H9 (cell line): ENCODE results near the gene TSPEAR. TPM values are rescaled to one million over a fixed set of nuclear protein-coding genes. Genes with fewer than 3 reads are reported as not detected.

Source experiments
- DNase-seq: peaks from one replicate; pipeline ENCODE4 v3.0.0-alpha.2; 2017
- H2AFZ ChIP-seq: one replicate; pipeline ENCODE4 v1.6.1; 2013; ENCODE audit warnings: mild to moderate bottlenecking, low read length, control low read depth, moderate library complexity
- H2AK5ac ChIP-seq: 2 replicates; pipeline ENCODE4 v1.6.1; 2013; ENCODE audit warnings: low read length, control low read depth, mixed read lengths; ENCODE audit not compliant: insufficient read length
- H2BK120ac ChIP-seq: one replicate; pipeline ENCODE4 v1.6.1; 2013; ENCODE audit warnings: low read depth, mild to moderate bottlenecking, low read length, control low read depth, inconsistent platforms; ENCODE audit not compliant: poor library complexity, severe bottlenecking
- H2BK12ac ChIP-seq: 2 replicates; pipeline ENCODE4 v1.6.1; 2013; ENCODE audit warnings: low read length, control low read depth, mixed read lengths, low read depth; ENCODE audit not compliant: insufficient read length
- H2BK15ac ChIP-seq: 2 replicates; pipeline ENCODE4 v1.6.1; 2013; ENCODE audit warnings: low read depth, low read length, control low read depth
- H2BK20ac ChIP-seq: one replicate; pipeline ENCODE4 v1.6.1; 2013; ENCODE audit warnings: low read depth, mild to moderate bottlenecking, low read length, control low read depth, inconsistent platforms; ENCODE audit not compliant: poor library complexity, severe bottlenecking
- H2BK5ac ChIP-seq: 2 replicates; pipeline ENCODE4 v1.6.1; 2013; ENCODE audit warnings: low read length, control low read depth, mixed read lengths; ENCODE audit not compliant: insufficient read length
- H3K14ac ChIP-seq: 2 replicates; pipeline ENCODE4 v1.6.1; 2013; ENCODE audit warnings: low read length, control low read depth; ENCODE audit not compliant: insufficient read depth
- H3K18ac ChIP-seq: 2 replicates; pipeline ENCODE4 v1.6.1; 2013; ENCODE audit warnings: low read depth, mild to moderate bottlenecking, mixed read lengths, low read length, control low read depth; ENCODE audit not compliant: insufficient read length
- H3K23ac ChIP-seq: 2 replicates; pipeline ENCODE4 v1.6.1; 2013; ENCODE audit warnings: low read length, control low read depth, mixed read lengths, low read depth; ENCODE audit not compliant: insufficient read length
- H3K23me2 ChIP-seq: 2 replicates; pipeline ENCODE4 v1.6.1; 2013; ENCODE audit warnings: low read depth, mild to moderate bottlenecking, mixed read lengths, low read length, control low read depth; ENCODE audit not compliant: insufficient read length, poor library complexity, severe bottlenecking
- H3K27ac ChIP-seq: 2 replicates; pipeline ENCODE4 v1.5.1; 2013; ENCODE audit warnings: low read length, control low read depth, mixed read lengths, low read depth; ENCODE audit not compliant: insufficient read length
- H3K27me3 ChIP-seq: 2 replicates; pipeline ENCODE4 v1.6.1; 2013; ENCODE audit warnings: low read length, control low read depth, inconsistent platforms; ENCODE audit not compliant: insufficient read depth
- H3K4ac ChIP-seq: 2 replicates; pipeline ENCODE4 v1.6.1; 2013; ENCODE audit warnings: low read depth, mild to moderate bottlenecking, control low read depth, inconsistent platforms, low read length, moderate library complexity
- H3K4me1 ChIP-seq: 2 replicates; pipeline ENCODE4 v1.6.1; 2013; ENCODE audit warnings: low read length, control low read depth, inconsistent platforms; ENCODE audit not compliant: insufficient read depth
- H3K4me2 ChIP-seq: 2 replicates; pipeline ENCODE4 v1.6.1; 2013; ENCODE audit warnings: low read length, control low read depth, mixed read lengths; ENCODE audit not compliant: insufficient read length, insufficient read depth
- H3K56ac ChIP-seq: 2 replicates; pipeline ENCODE4 v1.6.1; 2013; ENCODE audit warnings: low read depth, mild to moderate bottlenecking, mixed read lengths, low read length, control low read depth; ENCODE audit not compliant: insufficient read length
- H3K79me1 ChIP-seq: 2 replicates; pipeline ENCODE4 v1.6.1; 2013; ENCODE audit warnings: low read depth, mild to moderate bottlenecking, moderate library complexity, low read length, control low read depth, inconsistent platforms; ENCODE audit not compliant: insufficient read depth, poor library complexity, severe bottlenecking
- H3K79me2 ChIP-seq: 2 replicates; pipeline ENCODE4 v1.6.1; 2013; ENCODE audit warnings: low read length, control low read depth, inconsistent platforms; ENCODE audit not compliant: insufficient read depth
- H3K9ac ChIP-seq: 2 replicates; pipeline ENCODE4 v1.6.1; 2013; ENCODE audit warnings: low read length, control low read depth, mixed read lengths; ENCODE audit not compliant: insufficient read length; ENCODE audit errors: extremely low read depth
- H3K9me3 ChIP-seq: one replicate; pipeline ENCODE4 v1.6.1; 2013; ENCODE audit warnings: low read depth, low read length, inconsistent platforms; ENCODE audit not compliant: control insufficient read depth
- H3T11ph ChIP-seq: one replicate; pipeline ENCODE4 v1.6.1; 2013; ENCODE audit warnings: mild to moderate bottlenecking, low read length, control low read depth, inconsistent platforms
- H4K20me1 ChIP-seq: one replicate; pipeline ENCODE4 v1.6.1; 2013; ENCODE audit not compliant: control insufficient read depth, insufficient read length, insufficient read depth
- H4K5ac ChIP-seq: 2 replicates; pipeline ENCODE4 v1.6.1; 2013; ENCODE audit warnings: low read depth, mild to moderate bottlenecking, mixed read lengths, low read length, control low read depth; ENCODE audit not compliant: insufficient read length
- H4K8ac ChIP-seq: replicated peaks from 2 replicates; pipeline ENCODE4 v1.6.1; 2013; ENCODE audit warnings: low read length, control low read depth, mixed read lengths, low read depth; ENCODE audit not compliant: insufficient read length
- H4K91ac ChIP-seq: 2 replicates; pipeline ENCODE4 v1.6.1; 2013; ENCODE audit warnings: low read depth, mild to moderate bottlenecking, moderate library complexity, mixed read lengths, low read length, control low read depth; ENCODE audit not compliant: insufficient read length
- H3K27ac Mint-ChIP-seq, 3 experiments: 2 replicates in 2 of 3; 3 replicates in 1 of 3; pipeline ENCODE4 v1.8.0; 2020 to 2021; ENCODE audit warnings: mixed read lengths in 3 of 3, mild to moderate bottlenecking in 1 of 3, moderate library complexity in 1 of 3
- H3K27me3 Mint-ChIP-seq: 2 replicates; pipeline ENCODE4 v1.8.0; 2021; ENCODE audit warnings: low read depth, mild to moderate bottlenecking, moderate library complexity, mixed read lengths
- H3K36me3 Mint-ChIP-seq, 3 experiments: 2 replicates in 2 of 3; 3 replicates in 1 of 3; pipeline ENCODE4 v1.8.0; 2020 to 2021; ENCODE audit warnings: low read depth in 3 of 3, mixed read lengths in 3 of 3; ENCODE audit not compliant: insufficient read depth in 1 of 3
- H3K4me1 Mint-ChIP-seq, 2 experiments: 2 replicates each; pipeline ENCODE4 v1.8.0; 2020; ENCODE audit warnings: mixed read lengths in 2 of 2
- H3K4me3 Mint-ChIP-seq, 2 experiments: 2 replicates in 1 of 2; 3 replicates in 1 of 2; pipeline ENCODE4 v1.8.0; 2020 to 2021; ENCODE audit warnings: mild to moderate bottlenecking in 2 of 2, mixed read lengths in 2 of 2, moderate library complexity in 1 of 2
- H3K9me3 Mint-ChIP-seq, 2 experiments: 2 replicates in 1 of 2; 3 replicates in 1 of 2; pipeline ENCODE4 v1.8.0; 2020; ENCODE audit warnings: mild to moderate bottlenecking in 2 of 2, mixed read lengths in 2 of 2, moderate library complexity in 1 of 2
- CTCF ChIP-seq: fragments of 200-600 bp; sonication (generic); conservative IDR thresholded peaks from 3 replicates; pipeline ENCODE4 v1.8.0; 2021; ENCODE audit warnings: antibody characterized with exemption, mild to moderate bottlenecking
- WGBS: extraction: QIAGEN DNeasy Blood & Tissue Kit; methylation state at CpG from one replicate; pipeline ENCODE4 v1.1.7; 2013; ENCODE audit warnings: missing lambda C conversion rate, low lambda C conversion rate, mixed read lengths; ENCODE audit not compliant: insufficient read length; ENCODE audit errors: extremely low coverage; 5-methylcytosine and 5-hydroxymethylcytosine counted together
- total RNA-seq: library from RNA; stranded (reverse); gene quantifications from 2 replicates; pipeline ENCODE4 v1.2.1, GENCODE V29; 2021

The TSPEAR gene
- total RNA-seq, 1 experiment from 2014 or later, result 1.3 TPM

GRCh38 chr21:44653123-44653522 lies 58.2 kb downstream of the TSPEAR start:
- Histone ChIP-seq H3K9me3 (no peaks in the 10 kb centered on the region), H2BK20ac (no peak overlapping the region), H4K8ac (no peak overlapping the region), H3K79me2 (no peaks in the 10 kb centered on the region), H3K9ac (no peak overlapping the region), H3K4ac (no peak overlapping the region), H3K23me2 (peaks cover 2% of the 10 kb centered on the region), H3K56ac (no peak overlapping the region), H4K91ac (no peak overlapping the region), H2BK12ac (no peak overlapping the region), H3K79me1 (no peaks in the 10 kb centered on the region), H4K20me1 (no peaks in the 10 kb centered on the region), H3K27ac (no peak overlapping the region), H3T11ph (no peak overlapping the region), H4K5ac (no peak overlapping the region), H2AK5ac (no peak overlapping the region), H2AFZ (no peak overlapping the region), H3K14ac (no peak overlapping the region), H3K18ac (no peak overlapping the region), H2BK5ac (no peak overlapping the region), H2BK15ac (no peak overlapping the region), H3K27me3 (no peaks in the 10 kb centered on the region), H3K23ac (no peak overlapping the region), H2BK120ac (no peak overlapping the region), H3K4me1 (no peaks in the 10 kb centered on the region), H3K4me2 (no peak overlapping the region)
- DNase-seq, result no peak
- Mint-ChIP-seq H3K36me3 (peaks cover 4 to 15% (median 8%) of the 10 kb centered on the region in 3 experiments), H3K27ac (no peak overlapping the region), H3K9me3 (peaks cover 15 to 16% of the 10 kb centered on the region in 2 experiments; a peak in 4 of 5 replicates), H3K4me3 (no peak overlapping the region), H3K27me3 (peaks cover 22% of the 10 kb centered on the region), H3K4me1 (peaks cover 0 to 10% of the 10 kb centered on the region in 2 experiments; a peak in 3 of 4 replicates)
- TF ChIP-seq CTCF, result no peak
- WGBS, result no CpG with 5 or more reads among the region's 14 CpGs
